Thyroid gland (tissue), 4 donors: ENCODE data around the gene ZC3H12A. TPM values are rescaled to one million over a fixed set of nuclear protein-coding genes. Genes with fewer than 3 reads are reported as not detected.

Source experiments
- DNase-seq, 2 donors: peaks; one replicate each; pipeline ENCODE4 v3.0.0-alpha.2; 2019
- H3K27ac ChIP-seq, 3 donors: fragments of 200-600 bp; sonication (generic); 1 replicate in 2 of 3; 2 replicates in 1 of 3; pipeline ENCODE4 v1.5.1; 2016 to 2019; ENCODE audit warnings: mild to moderate bottlenecking in 1 of 3, moderate library complexity in 1 of 3
- H3K27me3 ChIP-seq: fragments of 200-600 bp; sonication (generic); one replicate; pipeline ENCODE4 v1.5.1; 2019
- H3K36me3 ChIP-seq, 2 donors: fragments of 200-600 bp; sonication (generic); one replicate each; pipeline ENCODE4 v1.5.1; 2016 to 2019
- H3K4me1 ChIP-seq, 2 donors: fragments of 200-600 bp; sonication (generic); one replicate each; pipeline ENCODE4 v1.5.1; 2017 to 2019
- H3K4me3 ChIP-seq, 3 donors: fragments of 200-600 bp; sonication (generic); replicated peaks in 1 of 3; 1 replicate in 2 of 3; 2 replicates in 1 of 3; pipeline ENCODE4 v1.5.1; 2016; ENCODE audit warnings: mild to moderate bottlenecking in 1 of 3
- H3K9me3 ChIP-seq: fragments of 200-600 bp; sonication (generic); one replicate; pipeline ENCODE4 v1.5.1; 2017
- POLR2A ChIP-seq, 2 donors: fragments of 450-650 bp; IDR thresholded peaks; one replicate each; pipeline ENCODE4 v1.6.1; 2017; ENCODE audit warnings: antibody characterized with exemption in 2 of 2, mild to moderate bottlenecking in 2 of 2, moderate library complexity in 1 of 2
- WGBS, 2 donors: methylation state at CpG; one replicate each; pipeline ENCODE4 v1.1.5; 2017; 5-methylcytosine and 5-hydroxymethylcytosine counted together
- intact Hi-C: fragments of 100-400 bp; cut with DNase I; formaldehyde crosslinking; loops from one replicate; pipeline ENCODE4 v1.15.1; 2023
- total RNA-seq, 4 donors: library from RNA; depleted of rRNA; stranded (reverse); fragments of >200 nt; gene quantifications; one replicate each; pipeline ENCODE4 v1.2.3, GENCODE V29; 2016
- TF ChIP-seq, protein P1 (sequence below), 6 experiments: fragments of 200-600 bp in 3 of 6; fragments of 450-650 bp in 3 of 6; sonication (generic) in 3 of 6; IDR thresholded peaks; one replicate each; pipeline ENCODE4 v1.5.1; 2016 to 2019; ENCODE audit warnings: antibody characterized with exemption in 6 of 6, mild to moderate bottlenecking in 2 of 6, inconsistent platforms in 1 of 6, moderate library complexity in 1 of 6

The ZC3H12A gene
- total RNA-seq, 4 donors from 2014 or later, result 4.1 to 7.1 (median 5.1) TPM

GRCh38 chr1:37469386-37469785, 5.0 kb upstream of the ZC3H12A start:
- intact Hi-C loops, result no loop called here
- TF ChIP-seq POLR2A (IDR thresholded peaks at IDR 0.05), result no peak
- TF ChIP-seq, protein P1, sequence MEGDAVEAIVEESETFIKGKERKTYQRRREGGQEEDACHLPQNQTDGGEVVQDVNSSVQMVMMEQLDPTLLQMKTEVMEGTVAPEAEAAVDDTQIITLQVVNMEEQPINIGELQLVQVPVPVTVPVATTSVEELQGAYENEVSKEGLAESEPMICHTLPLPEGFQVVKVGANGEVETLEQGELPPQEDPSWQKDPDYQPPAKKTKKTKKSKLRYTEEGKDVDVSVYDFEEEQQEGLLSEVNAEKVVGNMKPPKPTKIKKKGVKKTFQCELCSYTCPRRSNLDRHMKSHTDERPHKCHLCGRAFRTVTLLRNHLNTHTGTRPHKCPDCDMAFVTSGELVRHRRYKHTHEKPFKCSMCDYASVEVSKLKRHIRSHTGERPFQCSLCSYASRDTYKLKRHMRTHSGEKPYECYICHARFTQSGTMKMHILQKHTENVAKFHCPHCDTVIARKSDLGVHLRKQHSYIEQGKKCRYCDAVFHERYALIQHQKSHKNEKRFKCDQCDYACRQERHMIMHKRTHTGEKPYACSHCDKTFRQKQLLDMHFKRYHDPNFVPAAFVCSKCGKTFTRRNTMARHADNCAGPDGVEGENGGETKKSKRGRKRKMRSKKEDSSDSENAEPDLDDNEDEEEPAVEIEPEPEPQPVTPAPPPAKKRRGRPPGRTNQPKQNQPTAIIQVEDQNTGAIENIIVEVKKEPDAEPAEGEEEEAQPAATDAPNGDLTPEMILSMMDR (IDR thresholded peaks at IDR 0.05), result no peak
- Histone ChIP-seq H3K27ac (no peak overlapping the region), H3K4me1 (peaks cover 19 to 28% of the 10 kb centered on the region in 2 donors), H3K4me3 (no peak overlapping the region), H3K9me3 (no peaks in the 10 kb centered on the region), H3K27me3 (no peaks in the 10 kb centered on the region), H3K36me3 (no peaks in the 10 kb centered on the region)
- no peak for DNase-seq
- WGBS, 2 donors, result 78 to 79% methylated on average over 3 of the region's 3 CpGs

- no peak overlapping the region for H3K4me3 ChIP-seq
- no peaks in the 10 kb centered on the region for H3K9me3 ChIP-seq
- H3K27ac ChIP-seq, result peak overlapping the region; percentile 69 to 87 (median 72)
- H3K36me3 ChIP-seq, result peaks cover 0 to 6% of the 10 kb centered on the region in 2 donors
- TF ChIP-seq, protein P1 (IDR thresholded peaks at IDR 0.05), result no peak
- no peak for TF ChIP-seq POLR2A (IDR thresholded peaks at IDR 0.05)
- peaks cover 34 to 45% of the 10 kb centered on the region in 2 donors for H3K4me1 ChIP-seq
- WGBS, 2 donors, result 51 to 56% methylated on average over 9 to 12 of the region's 13 CpGs
- DNase-seq, result peak; percentile 45 to 67
- intact Hi-C loops, result no loop called here
- H3K27me3 ChIP-seq, result no peaks in the 10 kb centered on the region
Measured at GRCh38 chr1:37471345-37472231, 2.8 kb upstream of the ZC3H12A start.

DNA sequence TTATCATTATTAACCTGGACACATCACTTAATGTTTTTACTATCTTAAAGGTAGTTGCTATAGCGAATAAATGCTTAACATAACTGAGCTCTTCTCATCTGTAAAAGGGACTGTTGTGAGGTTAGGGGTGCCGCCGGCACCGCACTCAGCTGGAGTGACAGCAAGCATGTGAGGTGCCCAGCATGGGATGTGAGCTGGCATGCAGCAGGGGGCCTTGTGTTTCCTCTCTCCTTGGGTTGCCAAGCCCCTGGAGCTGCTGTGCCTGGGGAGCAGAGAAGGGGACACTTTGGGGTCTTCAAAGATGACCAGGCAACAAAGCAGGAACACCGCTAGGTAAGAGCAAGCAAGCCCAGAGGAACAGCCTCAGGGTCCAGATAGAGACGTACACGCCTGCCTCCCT, 2.1 kb upstream of the ZC3H12A start:
- no peak overlapping the region for H3K4me3 ChIP-seq
- H3K9me3 ChIP-seq, result no peaks in the 10 kb centered on the region
- peak overlapping the region in 2 of 3 donors; percentile 23 to 87 for H3K27ac ChIP-seq
- H3K4me1 ChIP-seq, result peaks cover 41 to 52% of the 10 kb centered on the region in 2 donors
- DNase-seq, result no peak
- TF ChIP-seq, protein P1 (IDR thresholded peaks at IDR 0.05), result no peak
- TF ChIP-seq POLR2A (IDR thresholded peaks at IDR 0.05), result no peak
- 85 to 90% methylated on average over 7 of the region's 7 CpGs for WGBS, 2 donors
- peaks cover 0 to 6% of the 10 kb centered on the region in 2 donors for H3K36me3 ChIP-seq
- intact Hi-C loops, result no loop called here
- H3K27me3 ChIP-seq, result no peaks in the 10 kb centered on the region

DNA sequence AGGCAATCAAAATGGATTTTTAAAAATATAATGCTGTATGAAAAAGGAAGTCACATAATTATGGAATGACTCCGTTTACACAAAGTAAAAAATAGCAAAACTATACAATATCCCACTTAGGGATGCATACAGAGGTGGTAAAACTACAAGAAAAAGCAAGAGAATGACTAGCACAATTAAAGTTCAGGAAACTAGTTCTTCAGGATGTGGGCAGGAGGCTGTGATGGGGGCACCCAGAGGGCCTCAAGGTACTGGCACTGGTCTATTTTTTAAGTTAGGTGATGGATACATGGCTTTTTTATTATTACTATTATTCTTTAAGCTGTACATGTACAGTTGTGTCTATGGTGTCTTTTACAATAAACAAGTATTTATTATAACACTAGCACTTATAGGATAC, 1.4 kb upstream of the ZC3H12A start:
- Histone ChIP-seq H3K4me3 (no peak overlapping the region), H3K4me1 (peaks cover 46 to 59% of the 10 kb centered on the region in 2 donors), H3K36me3 (peaks cover 0 to 6% of the 10 kb centered on the region in 2 donors), H3K27ac (peak overlapping the region in 2 of 3 donors; percentile 23 to 87), H3K9me3 (no peaks in the 10 kb centered on the region), H3K27me3 (no peaks in the 10 kb centered on the region)
- TF ChIP-seq POLR2A (IDR thresholded peaks at IDR 0.05), result no peak
- TF ChIP-seq, protein P1 (IDR thresholded peaks at IDR 0.05), result no peak
- WGBS, 2 donors, result 80 to 87% methylated on average over 1 of the region's 1 CpG
- no peak for DNase-seq
- intact Hi-C loops, result no loop called here
